Activated naive CD8-positive, alpha-beta T cell treated with anti-CD3 and anti-CD28 coated beads, Interleukin-2, amount 10 ng/mL, durations not matched to agents 7 days and 5 days (primary cell): ENCODE results near the gene PRKN. TPM values are rescaled to one million over a fixed set of nuclear protein-coding genes. Genes with fewer than 3 reads are reported as not detected.

Experiments used
- ATAC-seq: fragments of 150-1000 bp; cut with Tn5 transposase; one replicate; pipeline ENCODE4 v1.10.0; 2021; ENCODE audit warnings: low read depth, moderate library complexity
- POLR2A ChIA-PET: fragments of 350-600 bp; sonication (Branson Sonifier 250); formaldehyde crosslinking; loops from one replicate; lab custom pipeline; 2021; ENCODE audit warnings: antibody characterized with exemption; lab: Charles Lee
- DNase-seq: peaks from one replicate; pipeline ENCODE4 v3.0.0; 2021
- H3K27ac Mint-ChIP-seq: one replicate; pipeline ENCODE4 v1.8.0; 2022; ENCODE audit warnings: mild to moderate bottlenecking, mixed read lengths
- H3K27me3 Mint-ChIP-seq: one replicate; pipeline ENCODE4 v1.8.0; 2022; ENCODE audit warnings: mild to moderate bottlenecking, moderate library complexity, mixed read lengths
- H3K36me3 Mint-ChIP-seq: one replicate; pipeline ENCODE4 v1.8.0; 2021; ENCODE audit warnings: mild to moderate bottlenecking, mixed read lengths
- H3K4me1 Mint-ChIP-seq: one replicate; pipeline ENCODE4 v1.8.0; 2021; ENCODE audit warnings: mixed read lengths
- H3K4me3 Mint-ChIP-seq: one replicate; pipeline ENCODE4 v1.8.0; 2022; ENCODE audit warnings: mild to moderate bottlenecking, moderate library complexity, mixed read lengths
- H3K9me3 Mint-ChIP-seq: one replicate; pipeline ENCODE4 v1.8.0; 2021; ENCODE audit warnings: mixed read lengths
- total RNA-seq, 2 experiments: library from RNA; stranded (reverse); gene quantifications; one replicate each; pipeline ENCODE4 v1.2.3, GENCODE V29; 2021

Gene PRKN
- total RNA-seq, 2 experiments from 2014 or later: 1.00 to 1.5 TPM

GRCh38 chr6:161476711-161477110, 1250.9 kb downstream of the PRKN start:
- Mint-ChIP-seq H3K4me3 (no peak overlapping the region), H3K27me3 (peaks cover 7% of the 10 kb centered on the region), H3K27ac (no peak overlapping the region), H3K36me3 (no peaks in the 10 kb centered on the region), H3K4me1 (no peaks in the 10 kb centered on the region), H3K9me3 (no peaks in the 10 kb centered on the region)
- DNase-seq (no peak), ATAC-seq (no peak)
- POLR2A ChIA-PET: no interaction called here

GRCh38 chr6:161465403-161465802, 1262.2 kb downstream of the PRKN start:
- Mint-ChIP-seq H3K4me3 (no peak overlapping the region), H3K9me3 (peaks cover 7% of the 10 kb centered on the region), H3K27ac (no peak overlapping the region), H3K27me3 (no peaks in the 10 kb centered on the region), H3K4me1 (no peaks in the 10 kb centered on the region), H3K36me3 (no peaks in the 10 kb centered on the region)
- POLR2A ChIA-PET: no interaction called here
- DNase-seq (no peak), ATAC-seq (no peak)

GRCh38 chr6:161463071-161463470, 1264.5 kb downstream of the PRKN start:
- no peak overlapping the region for H3K4me3 Mint-ChIP-seq
- DNase-seq (no peak), ATAC-seq (no peak)
- H3K36me3 Mint-ChIP-seq: no peaks in the 10 kb centered on the region
- H3K27ac Mint-ChIP-seq: no peak overlapping the region
- peaks cover 15% of the 10 kb centered on the region for H3K4me1 Mint-ChIP-seq
- no peaks in the 10 kb centered on the region for H3K27me3 Mint-ChIP-seq
- peaks cover 5% of the 10 kb centered on the region for H3K9me3 Mint-ChIP-seq
- POLR2A ChIA-PET: no interaction called here

- DNase-seq (no peak), ATAC-seq (no peak)
- no peaks in the 10 kb centered on the region for H3K27me3 Mint-ChIP-seq
- H3K36me3 Mint-ChIP-seq: peaks cover 3% of the 10 kb centered on the region
- H3K4me3 Mint-ChIP-seq: no peak overlapping the region
- POLR2A ChIA-PET: no interaction called here
- peaks cover 7% of the 10 kb centered on the region for H3K9me3 Mint-ChIP-seq
- no peak overlapping the region for H3K27ac Mint-ChIP-seq
- peaks cover 22% of the 10 kb centered on the region for H3K4me1 Mint-ChIP-seq
These were observed 1265.4 kb downstream of the PRKN start for GRCh38 chr6:161462148-161462547.

- H3K27ac Mint-ChIP-seq: peak overlapping the region; percentile 52
- H3K9me3 Mint-ChIP-seq: peaks cover 4% of the 10 kb centered on the region
- H3K4me1 Mint-ChIP-seq: peaks cover 25% of the 10 kb centered on the region
- DNase-seq (no peak), ATAC-seq (peak; percentile 85)
- POLR2A ChIA-PET: interaction anchor here (1.1 kb wide), 2 partner anchors 12 to 15 kb away, joined by 3 to 5 read pairs; no protein-coding TSS in a partner anchor
- H3K27me3 Mint-ChIP-seq: no peaks in the 10 kb centered on the region
- H3K4me3 Mint-ChIP-seq: peak overlapping the region; percentile 39
- peaks cover 3% of the 10 kb centered on the region for H3K36me3 Mint-ChIP-seq
These were observed 1268.5 kb downstream of the PRKN start for GRCh38 chr6:161459008-161459615.

- H3K36me3 Mint-ChIP-seq: peaks cover 3% of the 10 kb centered on the region
- peak overlapping the region; percentile 52 for H3K27ac Mint-ChIP-seq
- no peak for DNase-seq
- POLR2A ChIA-PET: interaction anchor here (0.7 to 1.1 kb wide), 3 partner anchors 12 to 1870 kb away, joined by 3 to 5 read pairs (median 4); no protein-coding TSS in a partner anchor
- H3K4me1 Mint-ChIP-seq: peaks cover 25% of the 10 kb centered on the region
- ATAC-seq: no peak
- H3K27me3 Mint-ChIP-seq: no peaks in the 10 kb centered on the region
- peak overlapping the region; percentile 39 for H3K4me3 Mint-ChIP-seq
- H3K9me3 Mint-ChIP-seq: peaks cover 4% of the 10 kb centered on the region
These were observed 1269.2 kb downstream of the PRKN start for GRCh38 chr6:161458201-161458951.

GRCh38 chr6:161455848-161456247, 1271.7 kb downstream of the PRKN start:
- Mint-ChIP-seq H3K9me3 (peaks cover 3% of the 10 kb centered on the region), H3K27ac (no peak overlapping the region), H3K36me3 (peaks cover 3% of the 10 kb centered on the region), H3K4me3 (no peak overlapping the region), H3K27me3 (peaks cover 3% of the 10 kb centered on the region), H3K4me1 (peaks cover 25% of the 10 kb centered on the region)
- POLR2A ChIA-PET: no interaction called here
- ATAC-seq: no peak
- no peak for DNase-seq

- H3K36me3 Mint-ChIP-seq: peaks cover 3% of the 10 kb centered on the region
- POLR2A ChIA-PET: no interaction called here
- ATAC-seq: no peak
- peaks cover 3% of the 10 kb centered on the region for H3K27me3 Mint-ChIP-seq
- H3K27ac Mint-ChIP-seq: no peak overlapping the region
- H3K9me3 Mint-ChIP-seq: peaks cover 3% of the 10 kb centered on the region
- H3K4me1 Mint-ChIP-seq: peaks cover 15% of the 10 kb centered on the region
- no peak for DNase-seq
- H3K4me3 Mint-ChIP-seq: no peak overlapping the region
These were observed 1274.0 kb downstream of the PRKN start for GRCh38 chr6:161453558-161453957.

- Mint-ChIP-seq H3K9me3 (no peaks in the 10 kb centered on the region), H3K36me3 (no peaks in the 10 kb centered on the region), H3K27ac (no peak overlapping the region), H3K4me3 (no peak overlapping the region), H3K27me3 (peaks cover 6% of the 10 kb centered on the region), H3K4me1 (peaks cover 3% of the 10 kb centered on the region)
- no peak for DNase-seq
- no peak for ATAC-seq
- POLR2A ChIA-PET: no interaction called here
These were observed 1275.3 kb downstream of the PRKN start for GRCh38 chr6:161452241-161452640.

- Mint-ChIP-seq H3K36me3 (no peaks in the 10 kb centered on the region), H3K4me1 (peaks cover 7% of the 10 kb centered on the region), H3K27ac (no peak overlapping the region), H3K27me3 (peaks cover 11% of the 10 kb centered on the region), H3K4me3 (no peak overlapping the region), H3K9me3 (no peaks in the 10 kb centered on the region)
- POLR2A ChIA-PET: no interaction called here
- ATAC-seq: no peak
- no peak for DNase-seq
These were observed 1278.0 kb downstream of the PRKN start for GRCh38 chr6:161449521-161449920.

- DNase-seq (no peak), ATAC-seq (no peak)
- Mint-ChIP-seq H3K36me3 (no peaks in the 10 kb centered on the region), H3K4me1 (peaks cover 11% of the 10 kb centered on the region), H3K27ac (no peak overlapping the region), H3K4me3 (no peak overlapping the region), H3K9me3 (no peaks in the 10 kb centered on the region), H3K27me3 (peaks cover 10% of the 10 kb centered on the region)
- POLR2A ChIA-PET: interaction anchor here (0.9 kb wide), 1 partner anchor 11 kb away, joined by 3 read pairs; no protein-coding TSS in a partner anchor
These were observed 1280.6 kb downstream of the PRKN start for GRCh38 chr6:161446949-161447348.

GRCh38 chr6:161446296-161446925, 1281.2 kb downstream of the PRKN start:
- ATAC-seq (no peak), DNase-seq (no peak)
- Mint-ChIP-seq H3K4me1 (peaks cover 11% of the 10 kb centered on the region), H3K9me3 (no peaks in the 10 kb centered on the region), H3K27me3 (peaks cover 8% of the 10 kb centered on the region), H3K27ac (no peak overlapping the region), H3K4me3 (no peak overlapping the region), H3K36me3 (no peaks in the 10 kb centered on the region)
- POLR2A ChIA-PET: interaction anchor here (0.9 kb wide), 1 partner anchor 12 kb away, joined by 3 read pairs; no protein-coding TSS in a partner anchor

- Mint-ChIP-seq H3K36me3 (no peaks in the 10 kb centered on the region), H3K4me1 (peaks cover 11% of the 10 kb centered on the region), H3K9me3 (no peaks in the 10 kb centered on the region), H3K4me3 (peak overlapping the region; percentile 42), H3K27ac (no peak overlapping the region), H3K27me3 (peaks cover 8% of the 10 kb centered on the region)
- ATAC-seq (no peak), DNase-seq (no peak)
- POLR2A ChIA-PET: no interaction called here
These were observed 1282.4 kb downstream of the PRKN start for GRCh38 chr6:161445021-161445799.
